Measurements from ENCODE around the gene HDAC7.

GRCh38 chr12:47841910-47842309, 22.2 kb upstream of the HDAC7 start:
- TF ChIP-seq CTCF (IDR thresholded peaks at IDR 0.05; ENCODE audit: insufficient read depth, low read depth, low read length) (no peak), EZH2 (IDR thresholded peaks at IDR 0.05; ENCODE audit: insufficient read depth, low read length) (no peak)

All from astrocyte (in vitro differentiated cells and primary cell).